Measurements from ENCODE around the gene ZNFX1.

DNA sequence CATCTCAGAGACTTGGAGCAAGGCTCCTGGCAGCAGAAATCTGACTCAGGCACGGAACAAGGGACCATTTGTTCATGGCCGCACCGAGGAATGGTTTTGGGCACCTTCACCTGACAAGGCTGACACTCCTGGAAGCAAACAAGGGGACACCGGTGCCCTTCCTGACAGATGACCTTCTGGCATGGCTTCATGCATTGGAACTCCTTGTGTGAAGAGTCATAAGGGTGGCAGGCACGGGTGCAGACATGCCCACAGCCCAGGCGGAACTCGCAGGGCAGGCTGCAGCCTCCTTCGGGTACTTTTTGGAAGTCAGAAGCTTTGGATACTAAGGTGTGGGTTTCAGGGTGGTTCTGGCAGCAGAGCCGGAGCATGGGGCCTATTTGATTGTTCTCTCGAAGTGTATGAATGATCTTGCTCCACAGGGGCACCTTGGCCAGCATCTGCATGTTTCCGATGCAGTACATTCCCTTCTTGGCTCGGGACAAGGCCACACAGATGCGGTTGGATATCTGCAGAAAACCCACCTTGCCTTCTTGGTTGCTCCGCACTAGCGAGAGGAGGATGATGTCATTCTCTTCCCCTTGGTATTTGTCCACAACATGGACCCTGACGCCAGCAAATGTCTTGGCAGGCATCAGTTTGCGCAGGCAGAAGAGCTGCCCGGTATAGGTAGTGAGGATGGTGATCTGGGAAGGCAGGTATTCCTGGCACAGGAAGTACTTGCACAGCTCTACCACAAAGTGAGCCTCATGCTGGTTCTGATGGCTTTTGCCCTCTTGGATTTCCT, 28.8 kb downstream of the ZNFX1 start:
- TF ChIP-seq, protein P1, sequence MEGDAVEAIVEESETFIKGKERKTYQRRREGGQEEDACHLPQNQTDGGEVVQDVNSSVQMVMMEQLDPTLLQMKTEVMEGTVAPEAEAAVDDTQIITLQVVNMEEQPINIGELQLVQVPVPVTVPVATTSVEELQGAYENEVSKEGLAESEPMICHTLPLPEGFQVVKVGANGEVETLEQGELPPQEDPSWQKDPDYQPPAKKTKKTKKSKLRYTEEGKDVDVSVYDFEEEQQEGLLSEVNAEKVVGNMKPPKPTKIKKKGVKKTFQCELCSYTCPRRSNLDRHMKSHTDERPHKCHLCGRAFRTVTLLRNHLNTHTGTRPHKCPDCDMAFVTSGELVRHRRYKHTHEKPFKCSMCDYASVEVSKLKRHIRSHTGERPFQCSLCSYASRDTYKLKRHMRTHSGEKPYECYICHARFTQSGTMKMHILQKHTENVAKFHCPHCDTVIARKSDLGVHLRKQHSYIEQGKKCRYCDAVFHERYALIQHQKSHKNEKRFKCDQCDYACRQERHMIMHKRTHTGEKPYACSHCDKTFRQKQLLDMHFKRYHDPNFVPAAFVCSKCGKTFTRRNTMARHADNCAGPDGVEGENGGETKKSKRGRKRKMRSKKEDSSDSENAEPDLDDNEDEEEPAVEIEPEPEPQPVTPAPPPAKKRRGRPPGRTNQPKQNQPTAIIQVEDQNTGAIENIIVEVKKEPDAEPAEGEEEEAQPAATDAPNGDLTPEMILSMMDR (IDR thresholded peaks at IDR 0.05) = no peak
- no peak for TF ChIP-seq POLR2A (IDR thresholded peaks at IDR 0.05)
